GM23248 (cell line): ENCODE data around the gene MTG2.

ENCODE experiments used
- EZH2 ChIP-seq: fragments of 200-600 bp; sonication (generic); IDR thresholded peaks from 2 replicates; pipeline ENCODE4 v1.6.1; 2018; ENCODE audit warnings: antibody characterized with exemption, mild to moderate bottlenecking; ENCODE audit not compliant: insufficient read depth, poor library complexity, severe bottlenecking
- EZH2phosphoT487 ChIP-seq: fragments of 200-600 bp; sonication (generic); IDR thresholded peaks from 2 replicates; pipeline ENCODE4 v1.6.1; 2018; ENCODE audit warnings: antibody characterized with exemption, moderate library complexity, mild to moderate bottlenecking, low read depth; ENCODE audit not compliant: insufficient read depth

- no peak for TF ChIP-seq EZH2phosphoT487
- no peak for TF ChIP-seq EZH2
Observed at GRCh38 chr20:62155428-62156253, 27.2 kb upstream of the MTG2 start.
